ENCODE data around the gene SEMA3B.

SEMA3B gene

GRCh38 chr3:50319894-50320625 is 51.1 kb downstream of the SEMA3B start:
- peak overlapping the region; percentile 94 for H3K4me3 ChIP-seq (ENCODE audit: low read length)
- H3K36me3 ChIP-seq (ENCODE audit: control insufficient read depth, insufficient read depth, low read length), result peaks cover 8% of the 10 kb centered on the region
- H3K27ac ChIP-seq (ENCODE audit: low read depth, low read length), result peak overlapping the region; percentile 96
- H3K4me1 ChIP-seq (ENCODE audit: control insufficient read depth, insufficient read depth, low read length), result peaks cover 21% of the 10 kb centered on the region
- H3K9ac ChIP-seq (ENCODE audit: low read length), result peak overlapping the region; percentile 76
- H3K27me3 ChIP-seq (ENCODE audit: control insufficient read depth, insufficient read depth, low read length), result no peaks in the 10 kb centered on the region

GRCh38 chr3:50320853-50321335 is 51.9 kb downstream of the SEMA3B start:
- Histone ChIP-seq H3K36me3 (ENCODE audit: control insufficient read depth, insufficient read depth, low read length) (peaks cover 11% of the 10 kb centered on the region), H3K9ac (ENCODE audit: low read length) (peak overlapping the region; percentile 76), H3K4me3 (ENCODE audit: low read length) (peak overlapping the region; percentile 94), H3K4me1 (ENCODE audit: control insufficient read depth, insufficient read depth, low read length) (peaks cover 21% of the 10 kb centered on the region), H3K27me3 (ENCODE audit: control insufficient read depth, insufficient read depth, low read length) (no peaks in the 10 kb centered on the region), H3K27ac (ENCODE audit: low read depth, low read length) (peak overlapping the region; percentile 96)

GRCh38 chr3:50321336-50322114 is 52.6 kb downstream of the SEMA3B start:
- Histone ChIP-seq H3K4me1 (ENCODE audit: control insufficient read depth, insufficient read depth, low read length) (peaks cover 21% of the 10 kb centered on the region), H3K36me3 (ENCODE audit: control insufficient read depth, insufficient read depth, low read length) (peaks cover 13% of the 10 kb centered on the region), H3K27me3 (ENCODE audit: control insufficient read depth, insufficient read depth, low read length) (no peaks in the 10 kb centered on the region), H3K27ac (ENCODE audit: low read depth, low read length) (peak overlapping the region; percentile 96), H3K4me3 (ENCODE audit: low read length) (peak overlapping the region; percentile 94), H3K9ac (ENCODE audit: low read length) (peak overlapping the region; percentile 93)

GRCh38 chr3:50322115-50322385 is 53.1 kb downstream of the SEMA3B start:
- H3K27me3 ChIP-seq (ENCODE audit: control insufficient read depth, insufficient read depth, low read length), result no peaks in the 10 kb centered on the region
- peak overlapping the region; percentile 96 for H3K27ac ChIP-seq (ENCODE audit: low read depth, low read length)
- H3K4me1 ChIP-seq (ENCODE audit: control insufficient read depth, insufficient read depth, low read length), result peaks cover 22% of the 10 kb centered on the region
- no peak overlapping the region for H3K9ac ChIP-seq (ENCODE audit: low read length)
- H3K4me3 ChIP-seq (ENCODE audit: low read length), result peak overlapping the region; percentile 94
- peaks cover 10% of the 10 kb centered on the region for H3K36me3 ChIP-seq (ENCODE audit: control insufficient read depth, insufficient read depth, low read length)

- H3K9ac ChIP-seq (ENCODE audit: low read length), result peak within 1 kb of the TSS; percentile 93
- H3K36me3 ChIP-seq (ENCODE audit: control insufficient read depth, insufficient read depth, low read length), result peaks cover 10% of the 10 kb centered on the region
- H3K4me1 ChIP-seq (ENCODE audit: control insufficient read depth, insufficient read depth, low read length), result peaks cover 27% of the 10 kb centered on the region
These were observed 53.6 kb downstream of the SEMA3B start, which contains the start of gene HYAL2 for GRCh38 chr3:50322386-50323091. Gene HYAL2 (minus strand): TSS chr3:50322745. CDS start chr3:50320489, 2,256 bp downstream.

GRCh38 chr3:50323092-50323600 is 54.2 kb downstream of the SEMA3B start:
- H3K4me3 ChIP-seq (ENCODE audit: low read length), result no peak overlapping the region
- H3K9ac ChIP-seq (ENCODE audit: low read length), result no peak overlapping the region
- H3K27me3 ChIP-seq (ENCODE audit: control insufficient read depth, insufficient read depth, low read length), result no peaks in the 10 kb centered on the region
- peak overlapping the region; percentile 96 for H3K27ac ChIP-seq (ENCODE audit: low read depth, low read length)
- H3K4me1 ChIP-seq (ENCODE audit: control insufficient read depth, insufficient read depth, low read length), result peaks cover 27% of the 10 kb centered on the region
- peaks cover 10% of the 10 kb centered on the region for H3K36me3 ChIP-seq (ENCODE audit: control insufficient read depth, insufficient read depth, low read length)

More at GRCh38 chr3:50322386-50323091, 53.6 kb downstream of the SEMA3B start, which contains the start of gene HYAL2:
- H3K27me3 ChIP-seq (ENCODE audit: control insufficient read depth, insufficient read depth, low read length), result no peaks in the 10 kb centered on the region
- peak within 1 kb of the TSS; percentile 96 for H3K27ac ChIP-seq (ENCODE audit: low read depth, low read length)
- peak within 1 kb of the TSS; percentile 94 for H3K4me3 ChIP-seq (ENCODE audit: low read length)

- no peak overlapping the region for H3K4me3 ChIP-seq (ENCODE audit: low read length)
- H3K36me3 ChIP-seq (ENCODE audit: control insufficient read depth, insufficient read depth, low read length), result peaks cover 7% of the 10 kb centered on the region
- no peaks in the 10 kb centered on the region for H3K27me3 ChIP-seq (ENCODE audit: control insufficient read depth, insufficient read depth, low read length)
- peak overlapping the region; percentile 38 for H3K27ac ChIP-seq (ENCODE audit: low read depth, low read length)
- no peak overlapping the region for H3K9ac ChIP-seq (ENCODE audit: low read length)
- peaks cover 33% of the 10 kb centered on the region for H3K4me1 ChIP-seq (ENCODE audit: control insufficient read depth, insufficient read depth, low read length)
These were observed 54.8 kb downstream of the SEMA3B start for GRCh38 chr3:50323614-50324199.

GRCh38 chr3:50324351-50325112 is 55.6 kb downstream of the SEMA3B start:
- Histone ChIP-seq H3K27me3 (ENCODE audit: control insufficient read depth, insufficient read depth, low read length) (no peaks in the 10 kb centered on the region), H3K27ac (ENCODE audit: low read depth, low read length) (peak overlapping the region; percentile 38), H3K4me3 (ENCODE audit: low read length) (no peak overlapping the region), H3K4me1 (ENCODE audit: control insufficient read depth, insufficient read depth, low read length) (peaks cover 26% of the 10 kb centered on the region), H3K36me3 (ENCODE audit: control insufficient read depth, insufficient read depth, low read length) (peaks cover 5% of the 10 kb centered on the region), H3K9ac (ENCODE audit: low read length) (no peak overlapping the region)

- peaks cover 22% of the 10 kb centered on the region for H3K4me1 ChIP-seq (ENCODE audit: control insufficient read depth, insufficient read depth, low read length)
These were observed 56.1 kb downstream of the SEMA3B start for GRCh38 chr3:50325113-50325480.

GRCh38 chr3:50325497-50326181 is 56.7 kb downstream of the SEMA3B start:
- H3K4me1 ChIP-seq (ENCODE audit: control insufficient read depth, insufficient read depth, low read length), result peaks cover 17% of the 10 kb centered on the region
- H3K27ac ChIP-seq (ENCODE audit: low read depth, low read length), result no peak overlapping the region
- H3K27me3 ChIP-seq (ENCODE audit: control insufficient read depth, insufficient read depth, low read length), result no peaks in the 10 kb centered on the region
- H3K9ac ChIP-seq (ENCODE audit: low read length), result no peak overlapping the region
- H3K36me3 ChIP-seq (ENCODE audit: control insufficient read depth, insufficient read depth, low read length), result peaks cover 10% of the 10 kb centered on the region
- H3K4me3 ChIP-seq (ENCODE audit: low read length), result no peak overlapping the region

More at GRCh38 chr3:50325113-50325480, 56.1 kb downstream of the SEMA3B start:
- Histone ChIP-seq H3K9ac (ENCODE audit: low read length) (no peak overlapping the region), H3K36me3 (ENCODE audit: control insufficient read depth, insufficient read depth, low read length) (peaks cover 5% of the 10 kb centered on the region), H3K4me3 (ENCODE audit: low read length) (no peak overlapping the region), H3K27ac (ENCODE audit: low read depth, low read length) (no peak overlapping the region), H3K27me3 (ENCODE audit: control insufficient read depth, insufficient read depth, low read length) (no peaks in the 10 kb centered on the region)

GRCh38 chr3:50326182-50326541 is 57.2 kb downstream of the SEMA3B start:
- no peak overlapping the region for H3K27ac ChIP-seq (ENCODE audit: low read depth, low read length)
- peaks cover 17% of the 10 kb centered on the region for H3K4me1 ChIP-seq (ENCODE audit: control insufficient read depth, insufficient read depth, low read length)
- H3K27me3 ChIP-seq (ENCODE audit: control insufficient read depth, insufficient read depth, low read length), result no peaks in the 10 kb centered on the region
- no peak overlapping the region for H3K4me3 ChIP-seq (ENCODE audit: low read length)
- peaks cover 12% of the 10 kb centered on the region for H3K36me3 ChIP-seq (ENCODE audit: control insufficient read depth, insufficient read depth, low read length)
- H3K9ac ChIP-seq (ENCODE audit: low read length), result no peak overlapping the region

Measured in rectal smooth muscle tissue (tissue), 1 donor.